Right ventricle myocardium inferior (tissue), 1 donor: ENCODE measurements around the gene NABP1. TPM values are rescaled to one million over a fixed set of nuclear protein-coding genes. Genes with fewer than 3 reads are reported as not detected.
"Not testable (repeated sequence)": the region's sequence is repeated elsewhere in the genome, so short reads cannot be mapped to it uniquely, and the experiment has no call there.

Experiments
- ATAC-seq: fragments of 200-7000 bp; cut with Tn5 transposase; one replicate; pipeline ENCODE4 v1.9.1; 2020; ENCODE audit warnings: mild to moderate bottlenecking, moderate library complexity
- DNase-seq: peaks from one replicate; pipeline ENCODE4 v3.0.0; 2021; ENCODE audit errors: missing footprints
- intact Hi-C: fragments of 100-400 bp; cut with DNase I; formaldehyde crosslinking; loops from one replicate; pipeline ENCODE4 v1.11.0; 2022
- long read RNA-seq: library from polyadenylated mRNA; unstranded; transcript quantifications from one replicate; pipeline ENCODE4 v2.0.0, GENCODE V29; 2021
- total RNA-seq: library from RNA; stranded (reverse); fragmentation: NEBNext Ultra II Directional; extraction: Animal tissue kit (Norgen Biotek cat#: 25700); gene quantifications from one replicate; pipeline ENCODE4 v1.2.1, GENCODE V29; 2021
- donor health status: DM: no; HTN: yes; CAD: no; lungs with severe emphysema.

Gene NABP1, protein sequence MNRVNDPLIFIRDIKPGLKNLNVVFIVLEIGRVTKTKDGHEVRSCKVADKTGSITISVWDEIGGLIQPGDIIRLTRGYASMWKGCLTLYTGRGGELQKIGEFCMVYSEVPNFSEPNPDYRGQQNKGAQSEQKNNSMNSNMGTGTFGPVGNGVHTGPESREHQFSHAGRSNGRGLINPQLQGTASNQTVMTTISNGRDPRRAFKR
- 5.1 TPM for total RNA-seq
- long read RNA-seq, full-length matches to known transcripts = 1 of 1 reads
- long read RNA-seq, partial matches to known transcripts = 0 of 1 reads
- long read RNA-seq, other reads (novel, unspliced or antisense) = 0 of 1 reads

DNA sequence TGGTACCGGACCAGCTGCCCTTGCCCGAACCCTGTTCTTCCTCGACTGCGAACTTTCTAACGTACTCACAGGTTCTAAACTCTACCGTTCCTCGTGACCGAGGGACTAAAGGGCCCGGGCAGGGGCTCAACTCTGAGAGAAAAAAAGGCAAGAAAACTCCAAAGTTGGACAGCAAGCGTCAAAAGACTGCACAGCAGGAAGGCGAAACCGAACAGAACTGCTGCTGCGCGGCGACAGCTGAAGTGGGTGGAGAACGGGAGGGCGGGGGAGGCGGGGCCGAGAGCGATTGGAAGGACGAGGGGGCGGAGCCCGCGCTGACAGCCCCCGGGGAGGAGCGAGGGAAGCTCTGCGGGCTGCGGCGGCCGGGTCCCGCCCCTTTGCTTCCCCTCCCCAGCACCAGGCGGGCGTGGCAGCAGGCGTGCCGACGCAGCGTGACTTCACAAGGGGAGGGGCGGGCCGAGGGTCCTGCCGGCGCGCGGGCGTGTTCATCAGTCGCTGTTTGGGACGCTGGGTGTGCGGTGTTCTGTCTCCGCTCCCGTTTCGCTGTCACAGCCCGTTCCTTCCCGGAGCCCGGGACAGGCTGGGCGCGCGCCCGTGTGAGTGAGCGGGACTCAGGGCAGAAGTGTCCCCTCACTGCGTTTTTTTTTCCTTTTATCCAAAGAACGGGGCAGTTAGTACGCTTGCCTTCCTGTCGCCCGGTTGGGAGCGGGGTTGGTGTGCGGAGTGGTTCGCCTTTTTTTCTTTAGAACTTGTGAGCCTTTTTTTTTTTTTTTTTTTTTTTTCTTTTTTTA lies at the start of gene NABP1:
NABP1 (plus strand) TSS at position 491 of the 791 bp plus-strand sequence. CDS start 479 bp downstream, outside the sequence.
- DNase-seq (peak; percentile 100), ATAC-seq (peak; percentile 99)
- intact Hi-C loops = loop anchor here (10.0 kb wide), 1 partner anchor 663 kb away; the partner anchor contains the start of gene STAT1

DNA sequence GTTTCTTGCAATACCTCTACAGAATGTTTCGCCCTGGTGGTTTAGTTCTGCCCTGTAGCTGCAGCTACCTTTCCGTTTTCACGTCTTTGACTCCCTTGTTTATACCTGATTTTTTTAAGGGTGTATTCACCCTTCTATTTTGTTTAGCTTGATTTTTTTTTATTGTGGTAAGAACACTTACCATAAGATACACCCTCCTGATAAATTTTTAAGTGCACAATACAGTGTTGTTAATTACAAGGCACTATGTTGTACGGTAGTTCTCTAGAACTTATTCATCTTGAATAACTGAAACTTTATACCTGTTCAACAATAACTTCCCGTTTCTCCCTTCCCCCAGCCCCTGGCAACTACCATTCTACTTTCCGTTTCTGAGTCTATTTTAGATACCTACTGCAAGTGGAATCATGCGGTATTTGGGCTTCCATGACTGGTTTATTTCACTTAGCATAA lies 48.9 kb upstream of the NABP1 start:
- DNase-seq (no peak), ATAC-seq (no peak)
- intact Hi-C loops = no loop called here

DNA sequence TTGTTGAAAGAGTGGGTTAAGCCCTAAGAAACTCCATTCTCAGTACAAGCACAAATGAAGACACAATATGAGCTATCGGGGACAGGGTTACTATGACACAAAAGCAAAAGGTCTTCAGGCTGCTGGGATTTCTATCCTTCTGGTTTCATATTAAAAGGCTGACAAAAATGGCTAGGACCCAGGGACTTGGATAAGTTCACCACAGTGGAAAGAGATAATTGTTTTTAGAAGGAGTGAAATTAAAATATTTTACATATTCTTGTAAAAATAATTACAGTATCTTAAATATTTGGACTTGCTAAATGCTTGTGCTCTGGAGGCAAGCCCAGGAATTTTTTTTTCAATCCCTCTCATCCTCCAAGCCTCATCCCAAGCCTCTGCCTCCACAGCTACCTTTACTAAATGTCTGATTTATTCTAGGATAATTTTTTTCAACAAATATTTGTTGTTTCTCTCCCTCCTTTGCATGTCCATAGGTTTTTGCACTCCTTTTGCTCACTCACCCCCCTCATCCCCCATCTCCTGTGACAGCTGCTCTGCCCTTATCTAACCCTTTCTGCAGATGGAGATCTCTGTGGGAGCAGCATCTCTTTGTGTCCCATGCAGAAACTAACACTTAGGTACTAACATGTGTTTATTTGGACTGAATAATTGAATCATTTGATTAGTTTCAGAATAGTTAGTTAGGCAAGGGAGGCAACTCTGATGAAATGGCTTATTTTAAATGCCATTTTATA lies 47.8 kb upstream of the NABP1 start:
- intact Hi-C loops = no loop called here
- DNase-seq = no peak
- ATAC-seq = no peak

DNA sequence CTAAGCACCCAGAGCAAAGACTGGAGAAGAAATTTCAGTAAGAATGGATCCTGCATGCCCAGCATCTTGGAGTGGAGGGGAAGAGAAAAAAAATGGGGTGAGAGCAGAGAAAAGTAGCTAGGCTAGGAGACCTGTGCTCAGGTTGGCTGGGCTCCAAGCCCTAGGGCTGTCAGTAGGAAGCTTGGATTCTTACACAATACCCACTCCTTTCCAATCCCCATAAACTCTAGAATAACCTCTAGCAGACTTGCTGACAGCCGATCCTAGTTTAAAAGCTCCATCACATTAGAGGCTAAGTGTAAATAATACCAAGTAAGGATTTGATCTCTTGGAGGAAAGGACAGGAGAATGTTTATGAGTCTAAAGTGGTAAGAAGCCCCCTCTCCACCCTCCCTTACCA lies 46.2 kb upstream of the NABP1 start:
- DNase-seq (peak; percentile 67), ATAC-seq (peak; percentile 31)
- intact Hi-C loops = no loop called here

DNA sequence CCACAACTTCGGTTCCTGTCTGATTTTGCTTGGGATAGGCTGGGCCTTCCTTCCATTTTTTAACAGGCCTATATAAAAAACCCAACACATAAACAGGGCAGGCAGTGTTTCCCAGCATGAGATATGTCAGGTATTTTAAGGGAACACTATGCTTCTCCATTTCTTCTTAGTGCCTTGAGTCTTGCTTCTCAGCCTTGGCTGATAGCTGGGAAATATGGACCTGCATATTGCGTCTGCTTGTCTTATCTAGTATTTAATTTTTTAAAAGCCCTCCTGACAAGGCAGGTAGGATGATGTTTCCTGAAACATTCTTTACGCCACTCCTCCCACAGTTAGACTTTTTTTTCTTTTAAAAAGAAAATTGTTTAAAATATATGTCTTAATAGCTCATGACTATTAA lies 45.5 kb upstream of the NABP1 start:
- intact Hi-C loops = no loop called here
- DNase-seq (no peak), ATAC-seq (no peak)

DNA sequence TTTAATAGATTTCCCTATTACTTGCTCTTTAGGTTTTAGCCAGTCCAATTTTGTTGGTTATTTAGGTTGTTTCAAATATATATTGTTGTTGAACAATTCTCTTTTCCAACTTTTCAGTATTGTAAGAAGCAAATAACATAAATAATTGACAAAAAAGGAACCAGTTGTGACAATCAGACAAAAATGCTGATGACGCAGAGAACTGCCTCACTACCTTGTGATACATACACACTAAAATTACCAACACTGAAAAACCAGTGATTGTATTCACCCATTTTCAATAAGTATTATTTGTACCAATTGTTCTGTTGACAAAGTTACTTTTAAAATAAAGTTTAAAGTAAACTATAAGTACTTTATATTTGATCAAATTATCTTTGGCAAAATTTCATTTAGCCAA lies 43.1 kb upstream of the NABP1 start:
- DNase-seq (no peak), ATAC-seq (no peak)
- intact Hi-C loops = no loop called here

DNA sequence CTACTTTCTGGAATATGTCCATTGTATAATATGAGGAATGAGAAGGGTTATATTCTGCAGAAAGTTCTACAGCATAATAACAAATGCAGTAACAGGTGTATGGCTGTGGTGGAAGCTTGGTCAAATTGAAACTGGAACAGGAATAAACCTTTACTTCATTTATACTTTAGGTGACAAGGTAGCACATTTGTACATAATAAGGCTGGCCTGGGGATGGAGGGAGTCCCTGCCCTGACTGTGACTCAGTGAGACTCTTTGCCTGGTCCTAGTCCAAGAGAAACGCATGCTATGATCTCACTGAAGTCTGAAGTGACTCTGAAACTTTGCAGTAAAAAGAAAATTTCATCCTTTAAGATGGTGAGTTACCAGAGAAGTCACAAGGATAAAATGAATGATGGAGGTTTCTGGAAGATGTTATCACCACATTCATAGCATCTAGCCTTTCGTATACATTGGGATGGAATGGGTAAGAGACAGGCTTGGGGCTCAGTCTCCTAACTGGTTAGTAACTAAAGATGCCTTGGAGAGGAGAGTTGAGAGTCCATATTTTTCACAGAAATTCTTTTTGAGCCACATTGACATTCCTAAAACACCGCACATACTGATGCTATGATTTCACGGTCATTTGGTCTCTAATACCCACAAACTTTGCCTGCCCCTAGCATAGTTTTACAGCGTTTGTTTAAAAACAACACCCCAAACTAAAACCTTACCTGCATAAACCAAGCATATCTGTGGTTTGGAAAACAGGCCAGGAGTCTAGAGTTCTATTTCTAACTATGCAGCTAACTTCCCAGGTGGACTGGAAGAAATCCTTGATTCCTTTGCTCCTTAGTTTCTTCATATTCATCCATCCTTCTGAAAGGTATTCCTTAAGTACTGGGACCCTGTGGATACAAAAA lies 42.4 kb upstream of the NABP1 start:
- no peak for ATAC-seq
- intact Hi-C loops = no loop called here
- no peak for DNase-seq

DNA sequence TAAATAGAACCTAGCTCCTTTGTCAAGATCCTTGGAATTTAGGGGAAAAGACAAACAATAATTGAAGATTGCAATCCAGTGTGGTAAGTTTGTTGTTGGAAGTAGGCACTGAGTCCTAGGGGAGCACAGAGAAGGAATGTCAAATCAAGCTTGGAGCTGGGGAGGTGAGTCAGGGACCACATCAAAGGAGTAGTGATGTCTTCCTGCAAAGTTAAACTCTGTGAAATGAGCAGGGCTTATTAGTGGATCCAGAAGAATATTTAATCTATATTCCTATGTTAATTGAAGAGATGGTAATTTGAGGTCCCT lies 41.7 kb upstream of the NABP1 start:
- DNase-seq (no peak), ATAC-seq (no peak)
- intact Hi-C loops = no loop called here

DNA sequence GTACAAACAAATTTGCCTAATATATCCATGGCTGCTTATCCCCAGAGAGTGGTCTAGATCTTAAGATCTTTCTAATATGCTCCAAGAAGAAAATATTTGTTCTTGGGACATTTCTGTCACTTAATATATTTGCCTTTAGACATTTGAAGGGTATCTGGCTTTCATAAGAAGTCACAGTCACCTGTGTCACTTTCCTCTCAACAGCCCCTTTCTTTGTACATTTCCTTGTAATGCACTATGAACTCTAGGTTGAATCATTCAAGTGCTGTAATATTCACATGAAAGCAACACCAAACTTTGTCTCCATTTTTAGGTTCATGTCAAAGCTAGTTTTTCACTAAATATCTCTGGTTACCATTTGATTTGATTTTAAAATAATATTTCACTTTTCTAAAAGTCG lies 41.4 kb upstream of the NABP1 start:
- ATAC-seq = no peak
- intact Hi-C loops = no loop called here
- DNase-seq = no peak

DNA sequence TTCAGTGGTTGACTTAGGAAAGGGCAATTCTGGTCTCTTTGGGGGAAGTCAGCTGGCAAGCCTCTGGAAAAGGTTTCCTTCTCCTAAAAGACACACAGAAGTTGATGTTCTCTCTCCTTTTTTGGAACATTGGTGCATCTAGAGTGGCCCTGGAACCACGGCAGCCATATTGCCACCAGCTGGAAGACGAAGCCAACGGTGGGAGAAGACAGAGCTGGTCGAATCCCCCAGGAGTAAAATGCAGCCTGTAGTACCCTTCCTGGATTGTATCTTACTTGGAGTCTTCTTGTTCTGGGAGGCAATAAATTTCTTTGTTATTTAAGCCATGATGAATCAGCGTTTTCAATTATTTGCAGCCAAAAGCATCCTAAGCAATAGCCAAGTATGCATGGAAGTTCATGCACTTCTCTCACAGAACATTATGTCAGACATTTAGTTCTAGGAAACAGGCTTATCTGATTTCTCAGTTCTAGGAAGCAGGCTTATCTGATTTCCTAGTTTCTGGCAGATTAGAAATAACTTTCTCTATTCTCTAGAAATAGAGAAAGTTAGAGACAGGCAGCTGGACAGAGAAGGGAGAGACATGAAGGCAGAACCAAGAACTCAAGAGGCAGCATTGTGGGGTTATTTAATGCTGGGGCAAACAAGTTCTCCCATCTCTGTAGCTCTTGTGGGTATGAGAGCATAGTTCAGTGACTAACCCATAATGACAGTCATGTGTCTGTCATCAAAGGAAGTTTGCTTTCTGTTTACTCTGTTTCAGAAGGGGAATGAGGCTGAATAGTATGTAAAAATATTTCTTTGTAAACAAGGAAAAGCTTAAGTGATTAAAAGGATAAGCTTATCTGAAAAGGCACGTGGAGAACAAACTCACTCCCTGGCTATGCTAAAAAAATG lies 40.5 kb upstream of the NABP1 start:
- ATAC-seq (no peak), DNase-seq (no peak)
- intact Hi-C loops = no loop called here

DNA sequence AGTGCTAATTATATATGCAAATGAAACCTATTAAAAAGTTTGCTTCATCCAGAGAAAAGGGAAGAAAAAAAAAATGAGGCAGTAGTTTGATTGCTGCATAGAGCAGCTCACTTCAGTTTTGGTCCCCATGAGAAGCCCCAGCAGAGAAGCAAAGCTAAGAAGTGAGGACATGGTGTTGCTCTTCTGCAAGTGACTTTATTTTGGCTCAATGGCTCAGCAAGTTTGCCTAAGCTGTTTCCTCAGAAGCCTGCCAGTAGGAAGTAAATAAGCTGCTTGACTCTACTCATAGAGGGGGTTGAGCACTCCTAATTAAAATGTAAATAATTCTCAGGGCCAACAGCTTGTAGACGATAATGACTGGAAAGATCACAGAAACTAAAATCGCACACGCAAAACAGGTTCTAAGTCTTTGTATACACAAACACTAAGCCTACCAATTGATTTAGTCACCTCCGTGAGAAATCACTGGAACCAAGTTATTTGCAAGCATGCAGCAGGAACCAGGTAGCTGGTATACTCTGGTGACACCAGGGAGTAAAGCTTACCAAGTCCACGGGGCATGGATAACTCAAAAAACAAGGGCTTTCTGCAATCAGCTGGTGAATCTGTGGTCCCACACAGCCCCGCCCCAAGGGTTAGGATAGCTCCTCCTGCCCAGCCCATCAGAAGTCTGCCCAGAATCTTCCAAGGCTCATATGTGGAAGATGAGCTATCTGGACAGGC lies 39.7 kb upstream of the NABP1 start:
- DNase-seq (no peak), ATAC-seq (peak; percentile 50)
- intact Hi-C loops = no loop called here

DNA sequence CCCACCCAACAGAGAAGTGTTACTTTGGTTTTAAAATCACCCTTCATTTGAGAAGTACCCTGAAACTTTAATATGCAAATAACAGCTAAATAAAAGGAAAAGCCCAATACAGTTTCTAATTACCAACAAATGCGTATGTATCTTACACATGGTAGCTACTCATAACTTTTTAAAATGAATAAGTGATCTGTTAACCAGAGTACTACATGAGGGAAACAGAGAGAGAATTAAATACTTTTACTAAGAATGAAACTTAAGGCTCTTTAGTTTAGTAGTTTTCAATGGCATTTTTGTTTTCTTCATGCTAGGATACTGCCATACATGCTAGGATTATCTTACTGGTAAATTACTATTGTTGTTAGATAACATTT lies 39.1 kb upstream of the NABP1 start:
- ATAC-seq = no peak
- intact Hi-C loops = no loop called here
- no peak for DNase-seq

DNA sequence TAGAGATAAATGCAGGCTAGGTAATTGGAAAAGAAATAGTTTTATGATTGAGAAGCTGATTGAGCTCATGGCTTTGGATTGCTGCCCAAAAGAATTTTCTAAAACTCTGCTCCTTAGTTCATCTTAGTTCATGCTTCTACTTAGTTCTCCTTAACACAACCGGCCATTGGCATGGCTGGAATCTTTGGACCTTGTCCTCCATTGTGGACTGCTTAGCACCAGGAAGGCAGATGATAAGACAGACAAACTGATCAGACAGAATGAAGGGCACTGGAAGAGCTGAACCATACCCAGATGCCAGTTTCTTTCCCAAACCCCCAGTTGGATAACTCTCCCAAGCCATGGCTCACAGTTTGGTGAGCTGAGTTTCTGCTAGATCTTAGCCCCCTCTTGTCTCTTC lies 36.3 kb upstream of the NABP1 start:
- intact Hi-C loops = no loop called here
- DNase-seq (no peak), ATAC-seq (no peak)

DNA sequence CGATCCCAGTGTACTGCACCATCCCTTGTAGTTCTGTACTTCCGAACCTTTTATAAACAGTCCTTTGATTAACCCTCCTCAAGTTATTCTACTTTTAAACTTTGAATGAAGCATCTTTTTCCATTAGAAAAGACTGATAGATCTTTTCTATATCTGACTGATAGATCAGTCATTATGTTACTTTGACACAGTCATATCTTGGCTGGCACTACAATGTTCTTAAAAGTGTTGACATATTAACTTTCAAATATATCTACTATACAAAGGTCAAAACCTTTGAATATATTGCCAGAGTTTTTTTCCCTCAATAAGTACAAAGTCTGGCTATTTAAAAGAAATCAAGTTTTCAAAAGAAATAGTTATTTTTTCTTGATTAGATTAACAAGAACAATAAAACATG lies 35.4 kb upstream of the NABP1 start:
- intact Hi-C loops = no loop called here
- ATAC-seq (no peak), DNase-seq (no peak)

DNA sequence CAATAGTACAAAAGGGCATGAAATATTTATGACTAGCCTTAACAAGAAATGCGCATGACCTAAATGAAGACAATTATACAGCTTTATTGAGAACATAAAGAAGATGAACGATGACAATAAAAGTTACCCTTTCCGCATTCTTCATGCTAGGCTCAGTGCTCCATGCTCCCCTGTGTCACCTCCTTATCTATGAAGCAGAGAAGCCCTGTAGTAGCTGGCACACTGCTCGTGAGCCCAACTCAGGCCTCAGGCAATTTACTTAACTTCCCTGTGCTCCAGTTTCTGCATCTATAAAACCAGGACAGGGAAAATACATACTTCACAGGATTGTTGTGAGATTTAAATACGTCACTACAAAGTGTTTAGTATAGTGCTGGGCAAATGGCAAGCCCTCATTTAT lies 34.5 kb upstream of the NABP1 start:
- intact Hi-C loops = no loop called here

DNA sequence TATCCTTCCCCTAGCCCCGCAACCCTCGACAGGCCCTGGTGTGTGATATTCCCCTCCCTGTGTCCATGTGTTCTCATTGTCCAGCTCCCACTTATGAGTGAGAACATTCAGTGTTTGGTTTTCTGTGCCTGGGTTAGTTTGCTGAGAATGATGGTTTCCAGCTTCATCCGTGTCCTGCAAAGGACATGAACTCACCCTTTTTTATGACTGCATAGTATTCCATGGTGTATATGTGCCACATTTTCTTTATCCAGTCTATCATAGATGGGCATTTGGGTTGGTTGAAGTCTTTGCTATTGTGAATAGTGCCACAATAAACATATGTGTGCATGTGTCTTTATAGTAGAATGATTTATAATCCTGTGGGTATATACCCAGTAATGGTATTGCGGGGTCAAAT lies 33.3 kb upstream of the NABP1 start:
- DNase-seq, intact Hi-C loops, ATAC-seq: not testable (repeated sequence)

More for the DNA sequence above, 34.5 kb upstream of the NABP1 start:
- ATAC-seq (no peak), DNase-seq (no peak)

DNA sequence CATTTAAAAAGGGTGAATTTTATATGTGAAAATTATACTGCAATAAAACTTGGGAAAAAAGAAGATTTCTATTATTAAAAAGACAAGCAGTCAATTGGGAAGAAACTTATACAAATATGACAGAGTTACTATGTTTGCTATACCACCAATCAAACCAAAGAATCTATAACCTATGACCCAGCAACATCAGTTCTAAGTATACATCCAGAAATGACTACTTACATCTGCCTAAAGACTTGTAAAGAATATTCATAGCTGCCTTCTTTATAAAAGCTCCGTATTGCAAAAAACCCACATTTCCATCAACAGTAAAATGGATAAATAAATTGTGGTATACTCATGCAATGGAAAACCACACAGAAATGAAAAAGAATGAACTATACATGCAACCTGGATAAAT lies 32.9 kb upstream of the NABP1 start:
- intact Hi-C loops = no loop called here
- ATAC-seq = no peak

More for the DNA sequence above, 32.9 kb upstream of the NABP1 start:
- DNase-seq = no peak
